Fibroblast of peridontal ligament (primary cell): Measurements from ENCODE around the gene CCDC8.
A peak's percentile ranks its signal among the peaks of the same experiment; 100 is the strongest.
"Not testable (repeated sequence)": the region's sequence is repeated elsewhere in the genome, so short reads cannot be mapped to it uniquely, and the experiment has no call there.

ENCODE experiments used
- DNase-seq: peaks from one replicate; pipeline ENCODE4 v3.0.0-alpha.2; 2010; ENCODE audit errors: extremely low read depth

CCDC8 gene

GRCh38 chr19:46383171-46383815 lies 30.1 kb downstream of the CCDC8 start:
- DNase-seq, result no peak

- DNase-seq, result no peak
Measured at GRCh38 chr19:46381756-46382345, 31.5 kb downstream of the CCDC8 start.

GRCh38 chr19:46381346-46381745 lies 32.0 kb downstream of the CCDC8 start:
- DNase-seq, result no peak

GRCh38 chr19:46380690-46381089 lies 32.7 kb downstream of the CCDC8 start:
- no peak for DNase-seq

GRCh38 chr19:46378268-46378667 lies 35.1 kb downstream of the CCDC8 start:
- DNase-seq, result peak; percentile 94

GRCh38 chr19:46376241-46377153 lies 36.9 kb downstream of the CCDC8 start:
- DNase-seq, result no peak

GRCh38 chr19:46375476-46376067 lies 37.8 kb downstream of the CCDC8 start:
- not testable (repeated sequence) for DNase-seq

- DNase-seq, result no peak
Measured at GRCh38 chr19:46374536-46375475, 38.6 kb downstream of the CCDC8 start.

GRCh38 chr19:46373491-46374359 lies 39.6 kb downstream of the CCDC8 start:
- DNase-seq, result peak; percentile 21

- no peak for DNase-seq
Measured at GRCh38 chr19:46372901-46373490, 40.4 kb downstream of the CCDC8 start.

- DNase-seq, result no peak
Measured at GRCh38 chr19:46371371-46371901, 41.9 kb downstream of the CCDC8 start.

- DNase-seq, result no peak
Measured at GRCh38 chr19:46369817-46370216, 43.5 kb downstream of the CCDC8 start.

GRCh38 chr19:46368116-46368515 lies 45.2 kb downstream of the CCDC8 start:
- DNase-seq, result no peak

- DNase-seq, result no peak
Measured at GRCh38 chr19:46367426-46367825, 45.9 kb downstream of the CCDC8 start.

- DNase-seq, result no peak
Measured at GRCh38 chr19:46366620-46367292, 46.6 kb downstream of the CCDC8 start.

- DNase-seq, result no peak
Measured at GRCh38 chr19:46365561-46365960, 47.8 kb downstream of the CCDC8 start.

- no peak for DNase-seq
Measured at GRCh38 chr19:46364359-46364758, 49.0 kb downstream of the CCDC8 start.

- no peak for DNase-seq
Measured at GRCh38 chr19:46361915-46362314, 51.4 kb downstream of the CCDC8 start.
